ENCODE measurements around the gene AIFM3.

AIFM3 gene

GRCh38 chr22:21028277-21029251 lies 61.5 kb downstream of the AIFM3 start:
- no peak for DNase-seq (ENCODE audit: low read depth)

- DNase-seq (ENCODE audit: low read depth): no peak
Observed at GRCh38 chr22:21029486-21030025, 62.5 kb downstream of the AIFM3 start.

GRCh38 chr22:21030032-21030431 lies 63.0 kb downstream of the AIFM3 start:
- DNase-seq (ENCODE audit: low read depth): no peak
